Ectodermal cell (in vitro differentiated cells): ENCODE results near the gene GAA.

ENCODE experiments used
- H3K27ac ChIP-seq: 2 replicates; pipeline ENCODE4 v1.7.0; 2013; ENCODE audit warnings: mild to moderate bottlenecking, low read depth, low read length; ENCODE audit not compliant: insufficient read depth, poor library complexity, severe bottlenecking
- H3K27me3 ChIP-seq: 2 replicates; pipeline ENCODE4 v1.7.0; 2013; ENCODE audit warnings: mild to moderate bottlenecking, low read length; ENCODE audit not compliant: insufficient read depth, control insufficient read depth, poor library complexity, severe bottlenecking
- H3K36me3 ChIP-seq: one replicate; pipeline ENCODE4 v1.7.0; 2013; ENCODE audit warnings: low read length; ENCODE audit not compliant: control insufficient read depth, insufficient read depth
- H3K4me1 ChIP-seq: one replicate; pipeline ENCODE4 v1.7.0; 2013; ENCODE audit warnings: low read length; ENCODE audit not compliant: control insufficient read depth, insufficient read depth
- H3K4me3 ChIP-seq: 2 replicates; pipeline ENCODE4 v1.7.0; 2013; ENCODE audit warnings: low read depth, low read length, control low read depth; ENCODE audit not compliant: insufficient read depth
- H3K9me3 ChIP-seq: 2 replicates; pipeline ENCODE4 v1.7.0; 2013; ENCODE audit warnings: mild to moderate bottlenecking, low read length, moderate library complexity; ENCODE audit not compliant: control insufficient read depth
- WGBS, 2 experiments: methylation state at CpG; one replicate each; pipeline ENCODE4 v1.1.7; 2013; ENCODE audit warnings: missing lambda C conversion rate in 2 of 2; 5-methylcytosine and 5-hydroxymethylcytosine counted together

The GAA gene

GRCh38 chr17:80065478-80066170, 35.8 kb upstream of the GAA start:
- H3K4me1 ChIP-seq = no peaks in the 10 kb centered on the region
- H3K27ac ChIP-seq = no peak overlapping the region
- 80 to 89% methylated on average over 32 of the region's 32 CpGs for WGBS, 2 experiments

GRCh38 chr17:80067393-80067986, 33.9 kb upstream of the GAA start:
- H3K27me3 ChIP-seq = no peaks in the 10 kb centered on the region
- H3K36me3 ChIP-seq = no peaks in the 10 kb centered on the region
- H3K4me3 ChIP-seq = no peak overlapping the region
- H3K27ac ChIP-seq = no peak overlapping the region
- 95 to 96% methylated on average over 31 of the region's 31 CpGs for WGBS, 2 experiments
- H3K9me3 ChIP-seq = no peaks in the 10 kb centered on the region
- H3K4me1 ChIP-seq = no peaks in the 10 kb centered on the region

More at GRCh38 chr17:80065478-80066170, 35.8 kb upstream of the GAA start:
- Histone ChIP-seq H3K4me3 (no peak overlapping the region), H3K9me3 (no peaks in the 10 kb centered on the region), H3K36me3 (no peaks in the 10 kb centered on the region), H3K27me3 (no peaks in the 10 kb centered on the region)

- WGBS, 2 experiments = 94% methylated on average over 23 of the region's 23 CpGs
- Histone ChIP-seq H3K27me3 (no peaks in the 10 kb centered on the region), H3K27ac (no peak overlapping the region), H3K36me3 (no peaks in the 10 kb centered on the region), H3K4me1 (no peaks in the 10 kb centered on the region), H3K9me3 (no peaks in the 10 kb centered on the region), H3K4me3 (no peak overlapping the region)
These were observed 32.8 kb upstream of the GAA start for GRCh38 chr17:80068301-80069222.

- Histone ChIP-seq H3K27ac (no peak overlapping the region), H3K4me3 (no peak overlapping the region), H3K4me1 (no peaks in the 10 kb centered on the region), H3K9me3 (no peaks in the 10 kb centered on the region), H3K27me3 (no peaks in the 10 kb centered on the region), H3K36me3 (no peaks in the 10 kb centered on the region)
- 94% methylated on average over 15 of the region's 15 CpGs for whole genome bisulfite sequencing, 2 experiments
These were observed 30.8 kb upstream of the GAA start for GRCh38 chr17:80070375-80071115.

GRCh38 chr17:80071116-80071841, 30.1 kb upstream of the GAA start:
- no peaks in the 10 kb centered on the region for H3K27me3 ChIP-seq
- no peaks in the 10 kb centered on the region for H3K4me1 ChIP-seq
- H3K27ac ChIP-seq = no peak overlapping the region
- no peaks in the 10 kb centered on the region for H3K9me3 ChIP-seq
- WGBS, 2 experiments = 90% methylated on average over 20 of the region's 20 CpGs
- H3K36me3 ChIP-seq = no peaks in the 10 kb centered on the region
- H3K4me3 ChIP-seq = no peak overlapping the region

- Histone ChIP-seq H3K27ac (no peak overlapping the region), H3K4me3 (no peak overlapping the region), H3K27me3 (no peaks in the 10 kb centered on the region), H3K36me3 (no peaks in the 10 kb centered on the region), H3K9me3 (no peaks in the 10 kb centered on the region), H3K4me1 (no peaks in the 10 kb centered on the region)
- WGBS, 2 experiments = 87 to 97% methylated on average over 5 to 6 of the region's 6 CpGs
These were observed 29.0 kb upstream of the GAA start for GRCh38 chr17:80072410-80072809.

GRCh38 chr17:80080081-80080480, 21.3 kb upstream of the GAA start:
- 88 to 90% methylated on average over 5 to 6 of the region's 6 CpGs for WGBS, 2 experiments
- no peaks in the 10 kb centered on the region for H3K36me3 ChIP-seq
- no peaks in the 10 kb centered on the region for H3K9me3 ChIP-seq
- no peaks in the 10 kb centered on the region for H3K4me1 ChIP-seq
- H3K27me3 ChIP-seq = no peaks in the 10 kb centered on the region
- H3K27ac ChIP-seq = no peak overlapping the region
- no peak overlapping the region for H3K4me3 ChIP-seq

- WGBS, 2 experiments = 90 to 93% methylated on average over 14 of the region's 14 CpGs
- H3K27me3 ChIP-seq = no peaks in the 10 kb centered on the region
- no peaks in the 10 kb centered on the region for H3K9me3 ChIP-seq
- H3K4me3 ChIP-seq = no peak overlapping the region
- no peaks in the 10 kb centered on the region for H3K4me1 ChIP-seq
- no peak overlapping the region for H3K27ac ChIP-seq
- H3K36me3 ChIP-seq = no peaks in the 10 kb centered on the region
These were observed 19.8 kb upstream of the GAA start for GRCh38 chr17:80081596-80081995.

- no peaks in the 10 kb centered on the region for H3K9me3 ChIP-seq
- H3K4me1 ChIP-seq = no peaks in the 10 kb centered on the region
- H3K27ac ChIP-seq = no peak overlapping the region
- WGBS, 2 experiments = 39 to 42% methylated on average over 20 of the region's 20 CpGs
- no peaks in the 10 kb centered on the region for H3K36me3 ChIP-seq
- H3K27me3 ChIP-seq = no peaks in the 10 kb centered on the region
- no peak overlapping the region for H3K4me3 ChIP-seq
These were observed 18.8 kb upstream of the GAA start for GRCh38 chr17:80082403-80083135.
